Measurements from ENCODE around the gene ADARB1.

The ADARB1 gene

GRCh38 chr21:45177039-45177438 is 102.7 kb downstream of the ADARB1 start:
- DNase-seq = no peak

GRCh38 chr21:45178070-45178608 is 103.8 kb downstream of the ADARB1 start:
- DNase-seq = no peak

GRCh38 chr21:45178971-45179370 is 104.6 kb downstream of the ADARB1 start:
- no peak for DNase-seq

- DNase-seq = no peak
These were observed 105.3 kb downstream of the ADARB1 start for GRCh38 chr21:45179568-45180245.

- no peak for DNase-seq
These were observed 105.8 kb downstream of the ADARB1 start for GRCh38 chr21:45180246-45180599.

GRCh38 chr21:45182958-45183357 is 108.6 kb downstream of the ADARB1 start:
- DNase-seq = no peak

GRCh38 chr21:45183852-45184251 is 109.5 kb downstream of the ADARB1 start:
- no peak for DNase-seq

- DNase-seq = no peak
These were observed 110.5 kb downstream of the ADARB1 start for GRCh38 chr21:45184869-45185268.

- no peak for DNase-seq
These were observed 112.3 kb downstream of the ADARB1 start for GRCh38 chr21:45186709-45187108.

- no peak for DNase-seq
These were observed 113.3 kb downstream of the ADARB1 start for GRCh38 chr21:45187646-45188045.

- no peak for DNase-seq
These were observed 115.6 kb downstream of the ADARB1 start for GRCh38 chr21:45190013-45190412.

GRCh38 chr21:45192332-45192731 is 118.0 kb downstream of the ADARB1 start:
- DNase-seq = no peak

- no peak for DNase-seq
These were observed 122.2 kb downstream of the ADARB1 start for GRCh38 chr21:45196620-45197019.

- DNase-seq = no peak
These were observed 124.8 kb downstream of the ADARB1 start for GRCh38 chr21:45199201-45199600.

- no peak for DNase-seq
These were observed 125.7 kb downstream of the ADARB1 start for GRCh38 chr21:45200031-45200430.

GRCh38 chr21:45200581-45201296 is 126.4 kb downstream of the ADARB1 start:
- no peak for DNase-seq

- DNase-seq = no peak
These were observed 128.0 kb downstream of the ADARB1 start for GRCh38 chr21:45202344-45202743.

GRCh38 chr21:45202889-45203288 is 128.5 kb downstream of the ADARB1 start:
- DNase-seq = no peak

GRCh38 chr21:45203983-45204382 is 129.6 kb downstream of the ADARB1 start:
- DNase-seq = no peak

GRCh38 chr21:45204395-45204794 is 130.0 kb downstream of the ADARB1 start:
- no peak for DNase-seq

- DNase-seq = no peak
These were observed 133.7 kb downstream of the ADARB1 start for GRCh38 chr21:45207839-45208626.

GRCh38 chr21:45208627-45208951 is 134.2 kb downstream of the ADARB1 start:
- DNase-seq = no peak

GRCh38 chr21:45209046-45209445 is 134.7 kb downstream of the ADARB1 start:
- no peak for DNase-seq
